HG03432 (cell line): Measurements from ENCODE around the gene MED25.
A peak's percentile ranks its signal among the peaks of the same experiment; 100 is the strongest.

Experiments used
- ATAC-seq: cut with Tn5 transposase; IDR thresholded peaks from one replicate; pipeline ENCODE4 v1.9.1; 2021; ENCODE audit warnings: mild to moderate bottlenecking, moderate library complexity; ENCODE audit not compliant: unreplicated experiment

The MED25 gene

GRCh38 chr19:49871349-49871985 lies 53.4 kb downstream of the MED25 start:
- ATAC-seq = no peak

- ATAC-seq = no peak
These were observed 54.4 kb downstream of the MED25 start for GRCh38 chr19:49872245-49873128.

- ATAC-seq = no peak
These were observed 55.0 kb downstream of the MED25 start for GRCh38 chr19:49873129-49873521.

GRCh38 chr19:49873834-49874233 lies 55.7 kb downstream of the MED25 start:
- no peak for ATAC-seq

GRCh38 chr19:49874503-49875157 lies 56.5 kb downstream of the MED25 start:
- no peak for ATAC-seq

- ATAC-seq = no peak
These were observed 57.1 kb downstream of the MED25 start for GRCh38 chr19:49875177-49875576.

GRCh38 chr19:49875857-49876421 lies 57.9 kb downstream of the MED25 start:
- ATAC-seq = no peak

GRCh38 chr19:49876422-49877019 lies 58.4 kb downstream of the MED25 start:
- peak; percentile 50 for ATAC-seq

- peak; percentile 61 for ATAC-seq
These were observed 59.2 kb downstream of the MED25 start, which contains the start of the genes AKT1S1 and TBC1D17 for GRCh38 chr19:49877020-49877878. TSS of gene AKT1S1 (minus strand) at chr19:49877355. CDS start at chr19:49873295, 4,060 bp downstream. TSS of gene TBC1D17 (plus strand) at chr19:49877702. CDS start at chr19:49877724, 22 bp downstream.

GRCh38 chr19:49877879-49878743 lies 60.0 kb downstream of the MED25 start:
- peak; percentile 51 for ATAC-seq

GRCh38 chr19:49878744-49879070 lies 60.6 kb downstream of the MED25 start:
- ATAC-seq = no peak

GRCh38 chr19:49879243-49879963 lies 61.3 kb downstream of the MED25 start:
- ATAC-seq = no peak

GRCh38 chr19:49880162-49880869 lies 62.2 kb downstream of the MED25 start:
- ATAC-seq = no peak

- no peak for ATAC-seq
These were observed 63.1 kb downstream of the MED25 start for GRCh38 chr19:49881186-49881585.

- ATAC-seq = no peak
These were observed 63.7 kb downstream of the MED25 start for GRCh38 chr19:49881672-49882394.

GRCh38 chr19:49882643-49883042 lies 64.6 kb downstream of the MED25 start:
- ATAC-seq = no peak

GRCh38 chr19:49883094-49883493 lies 65.0 kb downstream of the MED25 start:
- ATAC-seq = no peak
